GM18508 (cell line): ENCODE measurements around the gene KIAA0513.

Source experiments
- ATAC-seq: cut with Tn5 transposase; IDR thresholded peaks from one replicate; pipeline ENCODE4 v1.9.1; 2021; ENCODE audit warnings: moderate number of reproducible peaks; ENCODE audit not compliant: insufficient read depth, unreplicated experiment

The KIAA0513 gene

DNA sequence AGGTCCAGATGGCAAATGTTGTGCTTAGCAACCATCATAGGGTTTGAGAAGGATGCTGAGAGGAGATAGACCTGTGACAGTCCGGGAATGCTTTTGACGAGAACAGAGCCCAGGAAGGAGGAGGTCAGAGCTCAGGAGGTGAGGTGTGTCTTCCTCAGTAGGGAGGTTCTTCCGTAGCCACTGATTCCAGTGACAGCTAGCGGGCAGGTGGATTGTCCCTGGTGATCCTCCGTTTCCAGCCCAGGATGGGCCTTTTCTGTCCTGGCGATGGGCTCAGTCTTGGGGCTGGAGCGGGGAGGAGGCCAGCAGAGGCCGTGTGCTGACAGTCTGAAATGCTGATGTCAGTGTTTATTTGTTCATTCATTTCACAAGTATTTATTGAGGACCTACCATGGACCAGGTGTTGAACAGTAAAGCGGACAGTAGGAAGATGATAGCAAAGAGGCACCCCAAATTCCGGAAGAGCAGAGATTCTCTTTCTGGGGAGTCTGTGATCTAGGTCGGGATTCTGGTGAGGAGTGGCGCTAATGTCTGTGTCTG is 38.8 kb downstream of the KIAA0513 start:
- no peak for ATAC-seq

- ATAC-seq: no peak
Observed at GRCh38 chr16:85067024-85067423, 39.4 kb downstream of the KIAA0513 start.

- no peak for ATAC-seq
Observed at GRCh38 chr16:85067426-85067825, 39.8 kb downstream of the KIAA0513 start.

GRCh38 chr16:85068746-85069145 is 41.2 kb downstream of the KIAA0513 start:
- no peak for ATAC-seq

- ATAC-seq: no peak
Observed at GRCh38 chr16:85069171-85069570, 41.6 kb downstream of the KIAA0513 start.

GRCh38 chr16:85072076-85072860 is 44.7 kb downstream of the KIAA0513 start:
- ATAC-seq: no peak

GRCh38 chr16:85072947-85073346 is 45.4 kb downstream of the KIAA0513 start:
- ATAC-seq: no peak

- no peak for ATAC-seq
Observed at GRCh38 chr16:85074225-85074914, 46.8 kb downstream of the KIAA0513 start.

GRCh38 chr16:85075236-85075924 is 47.8 kb downstream of the KIAA0513 start:
- no peak for ATAC-seq

DNA sequence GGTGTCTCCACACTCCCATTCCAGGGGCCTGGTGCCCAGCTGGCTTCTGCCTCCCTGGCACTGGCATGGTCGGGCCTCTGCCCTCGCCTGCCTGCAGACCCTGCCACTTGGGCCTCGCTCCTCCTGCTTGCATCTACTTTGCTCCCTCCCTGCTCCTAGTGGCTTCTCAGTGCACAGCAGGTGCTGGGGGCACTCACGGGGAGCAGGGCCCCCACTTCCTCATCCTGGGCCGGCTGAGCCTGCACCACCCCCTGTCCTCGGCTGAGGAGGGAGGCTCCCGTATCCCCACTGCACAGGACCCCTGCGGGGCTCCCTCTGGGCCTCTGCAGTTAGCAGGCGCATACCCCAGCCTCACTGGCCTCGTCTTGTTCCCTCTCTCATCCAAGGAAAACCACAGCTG is 49.4 kb downstream of the KIAA0513 start:
- no peak for ATAC-seq

DNA sequence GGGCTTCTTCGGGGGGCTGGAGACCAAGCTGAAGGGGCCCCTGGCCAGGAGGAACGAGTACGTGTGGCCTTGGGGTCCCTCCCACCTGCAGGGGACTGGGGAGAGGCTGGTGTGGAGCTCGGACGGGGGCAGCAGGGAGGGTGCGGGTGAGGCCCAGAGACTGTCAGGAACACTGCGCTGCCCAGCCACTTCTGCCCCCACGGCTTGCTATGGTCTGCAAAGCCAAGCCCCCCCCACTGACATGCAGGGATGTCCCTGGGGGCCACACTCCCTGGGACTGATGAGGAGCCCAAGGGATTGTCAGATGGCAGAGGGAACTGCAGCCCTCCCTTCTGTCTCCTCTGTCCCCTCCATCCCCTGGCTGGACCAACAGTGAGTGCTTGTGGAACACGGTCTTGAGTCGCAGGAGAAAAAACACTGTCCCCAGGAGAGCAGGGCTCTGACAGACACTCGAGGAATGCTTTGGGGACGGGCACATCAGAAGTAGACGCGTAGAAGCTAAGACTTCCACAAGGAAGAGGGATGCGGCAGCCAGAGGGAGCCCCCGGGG is 50.1 kb downstream of the KIAA0513 start:
- no peak for ATAC-seq

- ATAC-seq: no peak
Observed at GRCh38 chr16:85078226-85078625, 50.6 kb downstream of the KIAA0513 start.

- no peak for ATAC-seq
Observed at GRCh38 chr16:85078952-85079351, 51.4 kb downstream of the KIAA0513 start.

DNA sequence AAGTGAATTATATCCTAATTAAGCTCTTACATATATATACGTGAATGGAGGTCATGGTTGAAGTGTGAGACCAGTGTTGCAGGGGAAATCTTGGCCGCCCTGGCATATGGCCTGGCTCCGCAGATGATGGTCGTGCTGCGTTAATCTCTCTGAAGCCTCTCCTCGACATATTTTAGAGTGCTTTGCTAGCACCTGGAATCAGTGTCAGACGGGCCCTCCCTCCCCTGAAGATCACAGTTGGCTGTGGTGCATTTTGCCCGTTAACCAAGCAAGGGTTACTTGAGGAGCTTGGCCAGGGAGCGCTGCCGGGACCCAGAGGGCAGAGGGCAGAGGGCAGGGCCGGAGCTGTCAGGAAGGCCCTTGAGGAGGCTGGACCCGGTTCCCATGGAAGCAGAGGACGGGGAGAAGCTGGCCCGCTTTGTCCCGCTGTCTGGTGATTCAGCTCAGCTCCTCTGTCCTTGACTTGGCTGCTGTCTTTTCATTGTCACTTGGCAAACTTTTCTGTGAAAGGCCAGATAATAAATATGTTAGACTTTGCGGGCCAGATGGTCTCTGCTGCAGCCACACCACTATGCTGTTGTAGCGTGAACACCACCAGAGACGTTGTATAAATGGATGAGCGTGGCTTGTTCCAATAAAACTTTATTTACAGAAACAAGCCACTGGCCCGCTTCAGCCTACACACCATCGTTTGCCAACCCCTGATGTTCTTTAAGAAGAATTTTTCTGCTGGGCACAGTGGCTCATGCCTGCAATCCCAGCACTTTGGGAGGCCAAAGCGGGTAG is 52.4 kb downstream of the KIAA0513 start:
- ATAC-seq: no peak

GRCh38 chr16:85081038-85081437 is 53.4 kb downstream of the KIAA0513 start:
- ATAC-seq: no peak

- ATAC-seq: no peak
Observed at GRCh38 chr16:85081765-85082164, 54.2 kb downstream of the KIAA0513 start.

- ATAC-seq: no peak
Observed at GRCh38 chr16:85082173-85083050, 54.8 kb downstream of the KIAA0513 start.

DNA sequence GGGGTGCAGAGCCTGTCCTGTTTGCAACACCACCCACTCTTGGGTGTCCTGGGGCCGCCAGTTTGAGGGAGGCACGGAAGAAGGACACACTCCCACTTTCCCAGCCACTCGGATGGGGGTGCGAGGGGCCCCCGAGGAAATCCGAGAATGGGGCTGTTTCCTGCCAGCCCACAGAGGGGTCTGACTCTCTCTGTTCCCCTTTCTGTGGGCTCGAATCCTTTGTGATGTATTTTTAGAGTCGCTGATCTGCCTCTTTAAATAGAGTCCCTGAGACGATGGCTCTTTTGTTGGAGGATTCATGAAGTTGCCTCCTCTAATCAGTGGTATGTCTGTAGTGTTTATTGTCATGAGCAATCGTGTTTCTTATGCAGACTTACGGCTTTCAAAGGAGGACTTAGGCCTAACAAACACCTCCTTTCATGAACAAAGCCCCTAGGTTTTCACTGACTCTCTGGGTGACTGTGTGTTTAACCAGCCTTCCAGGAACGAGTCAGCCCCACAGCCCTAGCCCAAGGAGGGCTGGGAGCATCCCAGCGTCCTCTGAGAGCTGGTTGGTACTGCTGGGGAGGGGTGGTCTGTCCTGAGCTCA is 55.5 kb downstream of the KIAA0513 start:
- ATAC-seq: no peak
